IMR-90 (cell line): ENCODE data around the gene FAM177A1. TPM values are rescaled to one million over a fixed set of nuclear protein-coding genes. Genes with fewer than 3 reads are reported as not detected.

Experiments
- ATAC-seq: fragments of 200-7000 bp; cut with Tn5 transposase; 2 replicates; pipeline ENCODE4 v1.9.1; 2020; ENCODE audit warnings: low read depth, mild to moderate bottlenecking, moderate library complexity
- BruUV-seq: library from RNA; stranded (reverse); fragments of 400-500 nt; replicated peaks from 2 replicates; lab custom pipeline; 2021; lab: Mats Ljungman, UMichigan
- CTCF ChIA-PET: fragments of 300-600 bp; formaldehyde crosslinking; extraction: SDS; loops from one replicate; lab custom pipeline; 2021; ENCODE audit warnings: antibody characterized with exemption; lab: Yijun Ruan, JAX
- POLR2A ChIA-PET: fragments of 300-600 bp; sonication (Branson Sonifier 250); formaldehyde crosslinking; loops from one replicate; lab custom pipeline; 2022; ENCODE audit warnings: antibody characterized with exemption; ENCODE audit not compliant: unreplicated experiment; lab: Charles Lee
- DNase-seq: peaks from one replicate; pipeline ENCODE4 v3.0.0; 2013
- H2AFZ ChIP-seq: replicated peaks from 2 replicates; pipeline ENCODE3; 2013; ENCODE audit warnings: low read length, mild to moderate bottlenecking; ENCODE audit not compliant: poor library complexity
- H2AK5ac ChIP-seq: 2 replicates; pipeline ENCODE4 v1.6.1; 2013; ENCODE audit warnings: low read depth, low read length, inconsistent platforms
- H2AK9ac ChIP-seq: replicated peaks from 2 replicates; pipeline ENCODE3; 2013; ENCODE audit warnings: mild to moderate bottlenecking, low read depth, low read length, moderate library complexity; ENCODE audit not compliant: poor library complexity
- H2BK120ac ChIP-seq: 2 replicates; pipeline ENCODE4 v1.6.1; 2013; ENCODE audit warnings: low read depth, low read length, inconsistent platforms
- H2BK15ac ChIP-seq: 3 replicates; pipeline ENCODE4 v1.6.1; 2013; ENCODE audit warnings: low read depth, low read length, inconsistent platforms
- H2BK20ac ChIP-seq: 2 replicates; pipeline ENCODE4 v1.6.1; 2013; ENCODE audit warnings: low read depth, mild to moderate bottlenecking, inconsistent platforms, low read length, moderate library complexity
- H2BK5ac ChIP-seq: 2 replicates; pipeline ENCODE4 v1.6.1; 2013; ENCODE audit warnings: mild to moderate bottlenecking, low read depth, low read length, inconsistent platforms; ENCODE audit not compliant: poor library complexity, severe bottlenecking
- H3K14ac ChIP-seq: replicated peaks from 2 replicates; pipeline ENCODE4 v1.6.1; 2013; ENCODE audit warnings: low read depth, low read length, inconsistent platforms
- H3K18ac ChIP-seq: 2 replicates; pipeline ENCODE4 v1.6.1; 2013; ENCODE audit warnings: low read depth, low read length, control low read depth
- H3K23ac ChIP-seq: 2 replicates; pipeline ENCODE4 v1.6.1; 2013; ENCODE audit warnings: low read depth, low read length, inconsistent platforms
- H3K27ac ChIP-seq: 2 replicates; pipeline ENCODE4 v1.5.1; 2013; ENCODE audit warnings: mild to moderate bottlenecking, control low read depth, low read length; ENCODE audit not compliant: insufficient read depth
- H3K27me3 ChIP-seq: 2 replicates; pipeline ENCODE4 v1.6.1; 2013; ENCODE audit warnings: low read length; ENCODE audit not compliant: control insufficient read depth, insufficient read depth
- H3K36me3 ChIP-seq: 2 replicates; pipeline ENCODE4 v1.6.1; 2013; ENCODE audit warnings: low read length, mixed read lengths; ENCODE audit not compliant: control insufficient read depth, insufficient read depth
- H3K4ac ChIP-seq: 2 replicates; pipeline ENCODE4 v1.6.1; 2013; ENCODE audit warnings: low read depth, low read length, inconsistent platforms
- H3K4me1 ChIP-seq: 2 replicates; pipeline ENCODE4 v1.6.1; 2013; ENCODE audit warnings: low read length, mixed read lengths; ENCODE audit not compliant: control insufficient read depth, insufficient read depth
- H3K4me2 ChIP-seq: 2 replicates; pipeline ENCODE4 v1.6.1; 2013; ENCODE audit warnings: low read depth, mild to moderate bottlenecking, control low read depth, low read length, moderate library complexity
- H3K4me3 ChIP-seq: 2 replicates; pipeline ENCODE4 v1.5.1; 2013; ENCODE audit warnings: low read depth, mild to moderate bottlenecking, control low read depth, low read length, moderate library complexity; ENCODE audit not compliant: insufficient read depth
- H3K56ac ChIP-seq: 2 replicates; pipeline ENCODE4 v1.6.1; 2013; ENCODE audit warnings: low read length, inconsistent platforms; ENCODE audit not compliant: insufficient read depth; ENCODE audit errors: extremely low read depth
- H3K79me1 ChIP-seq, 2 experiments: 2 replicates each; pipeline ENCODE4 v1.6.1; 2013; ENCODE audit warnings: low read length in 2 of 2, inconsistent platforms in 1 of 2, low read depth in 1 of 2
- H3K9ac ChIP-seq: 2 replicates; pipeline ENCODE4 v1.6.1; 2013; ENCODE audit warnings: low read depth, low read length, control low read depth
- H3K9me1 ChIP-seq: 2 replicates; pipeline ENCODE4 v1.6.1; 2013; ENCODE audit warnings: low read length, inconsistent platforms; ENCODE audit not compliant: insufficient read depth
- H3K9me3 ChIP-seq: 2 replicates; pipeline ENCODE4 v1.6.1; 2013; ENCODE audit warnings: low read length; ENCODE audit not compliant: control insufficient read depth, insufficient read depth
- H4K20me1 ChIP-seq: 2 replicates; pipeline ENCODE4 v1.6.1; 2013; ENCODE audit warnings: low read length, inconsistent platforms; ENCODE audit not compliant: insufficient read depth
- H4K5ac ChIP-seq: 2 replicates; pipeline ENCODE4 v1.6.1; 2013; ENCODE audit warnings: mild to moderate bottlenecking, low read depth, low read length, control low read depth
- H4K8ac ChIP-seq, 2 experiments: 2 replicates each; pipeline ENCODE4 v1.6.1; 2013; ENCODE audit warnings: low read depth in 2 of 2, low read length in 2 of 2, control low read depth in 1 of 2, inconsistent platforms in 1 of 2
- H4K91ac ChIP-seq: 2 replicates; pipeline ENCODE4 v1.6.1; 2013; ENCODE audit warnings: low read depth, low read length, inconsistent platforms; ENCODE audit not compliant: insufficient read depth
- BHLHE40 ChIP-seq: fragments of 150-350 bp; IDR thresholded peaks from 2 replicates; pipeline ENCODE4 v1.6.1; 2016; ENCODE audit warnings: mild to moderate bottlenecking, low read depth, low read length
- WGBS, 2 experiments: methylation state at CpG; one replicate each; pipeline versions ENCODE4 v1.1.5 to v1.1.7; 2013; ENCODE audit warnings: missing lambda C conversion rate in 2 of 2; ENCODE audit not compliant: insufficient read length in 1 of 2; ENCODE audit errors: extremely low coverage in 2 of 2; 5-methylcytosine and 5-hydroxymethylcytosine counted together
- dilution Hi-C: fragments of 300-500 bp; cut with HindIII; formaldehyde crosslinking; loops from one replicate; pipeline ENCODE4 v1.14.3; 2018; ENCODE audit warnings: low sequenced_read_pairs; ENCODE audit not compliant: unreplicated experiment
- in situ Hi-C: fragments of 300-500 bp; cut with MboI; formaldehyde crosslinking; loops from 3 replicates; pipeline ENCODE4 v1.14.3; 2019; ENCODE audit warnings: low sequenced_read_pairs, inconsistent platforms, mixed read lengths
- intact Hi-C: fragments of 100-400 bp; cut with micrococcal nuclease; formaldehyde crosslinking; loops from 2 replicates; pipeline ENCODE4 v1.10.0; 2022
- polyA plus RNA-seq, 3 experiments: library from polyadenylated mRNA; depleted of rRNA; stranded (reverse); fragments of >200 nt; gene quantifications; 2 replicates each; pipeline ENCODE4 v1.2.3, GENCODE V29; 2012; ENCODE audit warnings: low replicate concordance in 1 of 3
- total RNA-seq: library from RNA; depleted of rRNA; stranded (reverse); fragments of >200 nt; gene quantifications from 2 replicates; pipeline ENCODE4 v1.2.3, GENCODE V29; 2012

The FAM177A1 gene
- total and polyA plus RNA-seq, 2 of the 4 experiments (the other 2 are of a cell fraction): 18.5 to 33.4 TPM

DNA sequence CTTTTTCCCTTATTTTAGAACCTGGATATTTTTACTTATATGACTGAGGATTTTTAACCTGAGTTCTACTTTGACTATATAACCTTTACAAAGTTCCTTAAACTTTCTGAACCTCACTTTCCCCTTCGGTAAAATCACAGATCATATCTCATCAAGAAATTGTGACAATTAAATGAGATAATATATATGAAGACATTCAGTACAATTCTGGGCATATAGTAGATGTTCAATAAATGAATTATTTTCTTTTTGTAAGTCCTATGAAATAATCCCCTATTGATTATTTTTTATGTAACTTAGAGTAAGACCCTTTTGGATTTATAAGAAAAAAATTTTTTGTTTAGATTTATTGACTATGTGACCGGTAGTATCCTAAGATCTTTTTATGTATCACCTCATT is 17.6 kb upstream of the FAM177A1 start:
- Histone ChIP-seq H3K4ac (no peak overlapping the region), H4K91ac (no peak overlapping the region), H3K4me1 (no peaks in the 10 kb centered on the region), H3K4me3 (no peak overlapping the region), H3K18ac (no peak overlapping the region), H3K9ac (no peak overlapping the region), H2BK120ac (no peak overlapping the region), H3K14ac (no peak overlapping the region), H3K36me3 (peaks cover 47% of the 10 kb centered on the region), H4K5ac (no peak overlapping the region), H2AFZ (no peak overlapping the region), H3K27me3 (no peaks in the 10 kb centered on the region), H4K20me1 (no peaks in the 10 kb centered on the region), H2BK5ac (no peak overlapping the region), H3K9me1 (no peaks in the 10 kb centered on the region), H3K79me1 (peaks cover 0 to 4% of the 10 kb centered on the region in 2 experiments; a peak in 1 of 4 replicates), H3K23ac (no peak overlapping the region), H2BK20ac (no peak overlapping the region), H3K4me2 (no peak overlapping the region), H3K27ac (no peak overlapping the region), H2AK5ac (no peak overlapping the region), H4K8ac (no peak overlapping the region), H2AK9ac (no peak overlapping the region), H2BK15ac (no peak overlapping the region), H3K9me3 (no peaks in the 10 kb centered on the region; the same call in 1 of the 2 replicates), H3K56ac (no peak overlapping the region)
- intact Hi-C loops: no loop called here
- TF ChIP-seq BHLHE40: no peak
- WGBS, 2 experiments: no CpG with 5 or more reads among the region's 2 CpGs
- ChIA-PET POLR2A (no interaction called here), CTCF (interaction anchor here (1.0 kb wide), 1 partner anchor 18 kb away, joined by 3 read pairs; no protein-coding TSS in a partner anchor)
- BruUV-seq: no TSS peak
- no peak for DNase-seq
- in situ Hi-C loops: no loop called here
- no peak for ATAC-seq
- dilution Hi-C loops: no loop called here
